ENCODE results near the gene CFAP99. TPM values are rescaled to one million over a fixed set of nuclear protein-coding genes. Genes with fewer than 3 reads are reported as not detected.
A peak's percentile ranks its signal among the peaks of the same experiment; 100 is the strongest.

CFAP99 gene
- 1 to 10 TPM; 1.3 to 2.6 TPM for total RNA-seq
- 1 to 10 TPM in 4 of 6 donors, under 1 TPM in 2; 0.41 to 2.1 (median 1.4) TPM for polyA plus RNA-seq (ENCODE audit: insufficient read length in 6 of 6)
- long read RNA-seq, donor 1: 0 reads
- long read RNA-seq, donor 2: 0 reads
- long read RNA-seq, donor 3: 0 reads
- long read RNA-seq, donor 4, partial matches to known transcripts: 1 of 1 reads
- long read RNA-seq, donor 4, other reads (novel, unspliced or antisense): 0 of 1 reads
- long read RNA-seq, donor 5: 0 reads
- long read RNA-seq, donor 6: 0 reads
- long read RNA-seq, donor 7: 0 reads
- long read RNA-seq, donor 8: 0 reads
- long read RNA-seq, donor 9: 0 reads
- long read RNA-seq, donor 10: 0 reads
- long read RNA-seq, donor 11: 0 reads
- long read RNA-seq, donor 12: 0 reads

GRCh38 chr4:2418650-2419571 lies at the start of gene CFAP99:
CFAP99 (plus strand) TSS chr4:2418955.
- peak in 1 of 2 donors; percentile 8 for TF ChIP-seq CTCF (IDR thresholded peaks at IDR 0.05)
- DNase-seq (peak; percentile 89 to 99 (median 97)), ATAC-seq (peak; percentile 96)
- peaks cover 10 to 34% of the 10 kb centered on the region in 2 donors for H3K4me1 ChIP-seq
- peak within 1 kb of the TSS; percentile 3 to 72 for H3K27ac ChIP-seq
- H3K27me3 ChIP-seq: peaks cover 15 to 75% of the 10 kb centered on the region in 2 donors
- peak within 1 kb of the TSS; percentile 43 to 59 for H3K4me3 ChIP-seq
- no peaks in the 10 kb centered on the region for H3K36me3 ChIP-seq
- H3K9me3 ChIP-seq: no peaks in the 10 kb centered on the region
- intact Hi-C loops (cut with DNase I): no loop called here

- peak in 1 of 4 donors; percentile 74 for DNase-seq
- TF ChIP-seq CTCF (IDR thresholded peaks at IDR 0.05): no peak
- no peaks in the 10 kb centered on the region for H3K4me1 ChIP-seq
- no peaks in the 10 kb centered on the region for H3K27me3 ChIP-seq
- H3K36me3 ChIP-seq: no peaks in the 10 kb centered on the region
- H3K4me3 ChIP-seq: no peak overlapping the region
- intact Hi-C loops (cut with DNase I): no loop called here
- ATAC-seq: no peak
- peaks cover 0 to 6% of the 10 kb centered on the region in 2 donors for H3K9me3 ChIP-seq
- H3K27ac ChIP-seq: no peak overlapping the region
These were observed 48.0 kb upstream of the CFAP99 start for GRCh38 chr4:2370597-2371320.

GRCh38 chr4:2371765-2372487 lies 46.8 kb upstream of the CFAP99 start:
- no peak overlapping the region for H3K27ac ChIP-seq
- intact Hi-C loops (cut with DNase I): no loop called here
- no peak for TF ChIP-seq CTCF (IDR thresholded peaks at IDR 0.05)
- H3K4me1 ChIP-seq: no peaks in the 10 kb centered on the region
- peak in 1 of 4 donors; percentile 48 for DNase-seq
- no peak for ATAC-seq
- no peaks in the 10 kb centered on the region for H3K36me3 ChIP-seq
- no peaks in the 10 kb centered on the region for H3K27me3 ChIP-seq
- no peak overlapping the region for H3K4me3 ChIP-seq
- peaks cover 0 to 6% of the 10 kb centered on the region in 2 donors for H3K9me3 ChIP-seq

- ATAC-seq (no peak), DNase-seq (peak in 1 of 4 donors; percentile 49)
- Histone ChIP-seq H3K27me3 (no peaks in the 10 kb centered on the region), H3K36me3 (no peaks in the 10 kb centered on the region), H3K4me1 (no peaks in the 10 kb centered on the region), H3K4me3 (no peak overlapping the region), H3K9me3 (peaks cover 0 to 6% of the 10 kb centered on the region in 2 donors), H3K27ac (no peak overlapping the region)
- TF ChIP-seq CTCF (IDR thresholded peaks at IDR 0.05): no peak
- intact Hi-C loops (cut with DNase I): no loop called here
These were observed 46.2 kb upstream of the CFAP99 start for GRCh38 chr4:2372488-2373030.
